Panc1 (cell line): Measurements from ENCODE around the gene EHD1. TPM values are rescaled to one million over a fixed set of nuclear protein-coding genes. Genes with fewer than 3 reads are reported as not detected.

Source experiments
- ATAC-seq: fragments of 200-7000 bp; cut with Tn5 transposase; 2 replicates; pipeline ENCODE4 v1.9.1; 2020; ENCODE audit warnings: mild to moderate bottlenecking, moderate library complexity
- BruUV-seq: library from RNA; stranded (reverse); fragments of 400-500 nt; replicated peaks from 2 replicates; lab custom pipeline; 2021; lab: Mats Ljungman, UMichigan
- CTCF ChIA-PET: fragments of 300-600 bp; sonication (Branson Sonifier 250); formaldehyde crosslinking; loops from one replicate; lab custom pipeline; 2022; ENCODE audit warnings: antibody characterized with exemption; lab: Charles Lee
- POLR2A ChIA-PET: fragments of 300-600 bp; sonication (Branson Sonifier 250); formaldehyde crosslinking; loops from one replicate; lab custom pipeline; 2022; ENCODE audit warnings: antibody characterized with exemption; lab: Charles Lee
- DNase-seq: peaks from one replicate; pipeline ENCODE4 v3.0.0-alpha.2; 2010; ENCODE audit warnings: low read depth, low spot score
- H3K27ac ChIP-seq: 2 replicates; pipeline ENCODE4 v1.5.1; 2011; ENCODE audit warnings: mild to moderate bottlenecking, low read length, inconsistent platforms
- H3K27me3 ChIP-seq: fragments of 200-500 bp; sonication (Bioruptor generic); 2 replicates; pipeline ENCODE4 v1.6.0; 2014; ENCODE audit warnings: low read length, inconsistent platforms; ENCODE audit not compliant: control insufficient read depth, insufficient read depth
- H3K36me3 ChIP-seq: fragments of 200-500 bp; sonication (Bioruptor generic); 2 replicates; pipeline ENCODE4 v1.5.1; 2014; ENCODE audit warnings: inconsistent platforms, mild to moderate bottlenecking, low read length, moderate library complexity; ENCODE audit not compliant: control insufficient read depth, insufficient read depth
- H3K4me1 ChIP-seq: 2 replicates; pipeline ENCODE4 v1.5.1; 2011; ENCODE audit warnings: inconsistent platforms, mild to moderate bottlenecking, low read length, moderate library complexity; ENCODE audit not compliant: control insufficient read depth, insufficient read depth
- H3K4me3 ChIP-seq, 2 experiments: 2 replicates each; pipeline ENCODE4 v1.5.1; 2011 to 2012; ENCODE audit warnings: low read depth in 2 of 2, low read length in 2 of 2, mild to moderate bottlenecking in 2 of 2, inconsistent platforms in 1 of 2, moderate library complexity in 1 of 2
- H3K9me3 ChIP-seq: fragments of 200-500 bp; sonication (Bioruptor generic); 2 replicates; pipeline ENCODE4 v1.5.1; 2014; ENCODE audit warnings: low read depth, mild to moderate bottlenecking, inconsistent platforms, low read length, moderate library complexity; ENCODE audit not compliant: control insufficient read depth, insufficient read depth
- POLR2AphosphoS5 ChIP-seq: IDR thresholded peaks from 2 replicates; pipeline ENCODE4 v1.6.1; 2012; ENCODE audit warnings: mild to moderate bottlenecking, low read depth, low read length, moderate library complexity
- SIN3A ChIP-seq: IDR thresholded peaks from 2 replicates; pipeline ENCODE4 v1.6.1; 2012; ENCODE audit warnings: low read depth, mild to moderate bottlenecking, low read length, moderate library complexity, borderline replicate concordance; ENCODE audit not compliant: insufficient read depth
- TCF7L2 ChIP-seq: IDR thresholded peaks from 2 replicates; pipeline ENCODE4 v1.6.1; 2011; ENCODE audit warnings: mild to moderate bottlenecking, low read depth, low read length, inconsistent platforms
- in situ Hi-C: cut with HindIII; loops from 2 replicates; pipeline ENCODE4 v1.10.0; 2016; ENCODE audit warnings: low sequenced_read_pairs, low pct_unique_long_range_greater_than_20kb
- intact Hi-C: fragments of 100-400 bp; cut with micrococcal nuclease; formaldehyde crosslinking; loops from one replicate; pipeline ENCODE4 v1.10.0; 2022; ENCODE audit not compliant: unreplicated experiment
- total RNA-seq: library from RNA; stranded (reverse); gene quantifications from one replicate; pipeline ENCODE4 v1.2.1, GENCODE V29; 2021; ENCODE audit not compliant: unreplicated experiment
- TF ChIP-seq, protein P1 (sequence below): fragments of 450-650 bp; IDR thresholded peaks from 2 replicates; pipeline ENCODE4 v1.5.1; 2017; ENCODE audit warnings: mild to moderate bottlenecking
- TF ChIP-seq, protein P2 (sequence below), 2 experiments: IDR thresholded peaks; 2 replicates each; pipeline ENCODE4 v1.6.1; 2011 to 2012; ENCODE audit warnings: low read depth in 2 of 2, control low read depth in 1 of 2, low read length in 1 of 2, mild to moderate bottlenecking in 1 of 2, moderate library complexity in 1 of 2; ENCODE audit not compliant: insufficient read depth in 1 of 2

Gene EHD1
- total RNA-seq, 1 experiment from 2014 or later, result 186 TPM

DNA sequence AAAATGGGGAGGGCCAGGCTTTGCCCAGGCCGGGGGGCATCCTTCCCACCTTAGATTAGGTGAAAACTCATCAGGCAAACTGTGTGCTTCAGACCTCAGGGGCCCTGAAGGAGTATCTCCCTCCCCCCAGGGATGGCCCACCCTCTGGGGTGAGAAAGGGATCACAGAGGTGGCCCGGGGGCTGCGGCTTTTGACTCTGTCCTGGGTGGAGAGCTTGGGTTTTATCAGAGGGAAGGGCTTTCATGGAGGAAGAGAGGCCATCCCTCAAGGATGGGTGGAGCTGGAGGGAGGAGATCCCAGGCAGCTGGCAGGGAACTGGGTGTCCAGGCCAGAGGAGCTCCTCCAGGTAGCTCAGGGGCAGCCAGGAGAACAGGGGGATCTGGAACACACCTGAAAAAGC lies 43.0 kb upstream of the EHD1 start:
- Histone ChIP-seq H3K4me3 (no peak overlapping the region), H3K27ac (no peak overlapping the region), H3K27me3 (no peaks in the 10 kb centered on the region), H3K9me3 (no peaks in the 10 kb centered on the region), H3K4me1 (peaks cover 16% of the 10 kb centered on the region), H3K36me3 (no peaks in the 10 kb centered on the region; the same call in 1 of the 2 replicates)
- in situ Hi-C loops, result no loop called here
- TF ChIP-seq SIN3A, result no peak
- ATAC-seq, result no peak
- no peak for DNase-seq
- intact Hi-C loops, result no loop called here
- no TSS peak for BruUV-seq
- ChIA-PET POLR2A (no interaction called here), CTCF (no interaction called here)

DNA sequence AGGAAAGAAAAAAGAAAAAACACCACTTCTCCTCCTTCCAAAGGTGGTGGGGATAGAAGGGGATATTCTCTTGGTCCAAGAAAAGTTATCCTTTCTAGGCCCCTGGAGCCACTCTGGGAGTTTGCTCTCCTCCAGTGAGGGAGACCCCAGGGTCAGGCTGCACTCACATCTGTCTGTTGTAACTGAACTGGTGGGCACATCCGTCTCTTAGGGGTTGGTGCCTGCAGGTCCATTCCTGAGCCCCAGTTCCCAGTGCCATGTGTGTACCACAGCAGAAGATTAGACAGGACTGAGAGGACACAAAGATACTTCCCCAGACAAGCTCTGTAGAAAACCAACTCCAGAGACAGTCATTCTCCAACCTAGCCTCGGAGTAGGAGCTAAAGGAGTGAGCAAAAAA lies 41.7 kb upstream of the EHD1 start:
- no TSS peak for BruUV-seq
- H3K9me3 ChIP-seq, result no peaks in the 10 kb centered on the region
- no peak overlapping the region for H3K27ac ChIP-seq
- intact Hi-C loops, result no loop called here
- no peaks in the 10 kb centered on the region for H3K27me3 ChIP-seq
- no peaks in the 10 kb centered on the region; the same call in 1 of the 2 replicates for H3K36me3 ChIP-seq
- ChIA-PET CTCF (no interaction called here), POLR2A (no interaction called here)
- TF ChIP-seq SIN3A (no peak), POLR2AphosphoS5 (no peak), TCF7L2 (no peak)
- TF ChIP-seq, protein P1, sequence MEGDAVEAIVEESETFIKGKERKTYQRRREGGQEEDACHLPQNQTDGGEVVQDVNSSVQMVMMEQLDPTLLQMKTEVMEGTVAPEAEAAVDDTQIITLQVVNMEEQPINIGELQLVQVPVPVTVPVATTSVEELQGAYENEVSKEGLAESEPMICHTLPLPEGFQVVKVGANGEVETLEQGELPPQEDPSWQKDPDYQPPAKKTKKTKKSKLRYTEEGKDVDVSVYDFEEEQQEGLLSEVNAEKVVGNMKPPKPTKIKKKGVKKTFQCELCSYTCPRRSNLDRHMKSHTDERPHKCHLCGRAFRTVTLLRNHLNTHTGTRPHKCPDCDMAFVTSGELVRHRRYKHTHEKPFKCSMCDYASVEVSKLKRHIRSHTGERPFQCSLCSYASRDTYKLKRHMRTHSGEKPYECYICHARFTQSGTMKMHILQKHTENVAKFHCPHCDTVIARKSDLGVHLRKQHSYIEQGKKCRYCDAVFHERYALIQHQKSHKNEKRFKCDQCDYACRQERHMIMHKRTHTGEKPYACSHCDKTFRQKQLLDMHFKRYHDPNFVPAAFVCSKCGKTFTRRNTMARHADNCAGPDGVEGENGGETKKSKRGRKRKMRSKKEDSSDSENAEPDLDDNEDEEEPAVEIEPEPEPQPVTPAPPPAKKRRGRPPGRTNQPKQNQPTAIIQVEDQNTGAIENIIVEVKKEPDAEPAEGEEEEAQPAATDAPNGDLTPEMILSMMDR, result no peak
- TF ChIP-seq, protein P2, sequence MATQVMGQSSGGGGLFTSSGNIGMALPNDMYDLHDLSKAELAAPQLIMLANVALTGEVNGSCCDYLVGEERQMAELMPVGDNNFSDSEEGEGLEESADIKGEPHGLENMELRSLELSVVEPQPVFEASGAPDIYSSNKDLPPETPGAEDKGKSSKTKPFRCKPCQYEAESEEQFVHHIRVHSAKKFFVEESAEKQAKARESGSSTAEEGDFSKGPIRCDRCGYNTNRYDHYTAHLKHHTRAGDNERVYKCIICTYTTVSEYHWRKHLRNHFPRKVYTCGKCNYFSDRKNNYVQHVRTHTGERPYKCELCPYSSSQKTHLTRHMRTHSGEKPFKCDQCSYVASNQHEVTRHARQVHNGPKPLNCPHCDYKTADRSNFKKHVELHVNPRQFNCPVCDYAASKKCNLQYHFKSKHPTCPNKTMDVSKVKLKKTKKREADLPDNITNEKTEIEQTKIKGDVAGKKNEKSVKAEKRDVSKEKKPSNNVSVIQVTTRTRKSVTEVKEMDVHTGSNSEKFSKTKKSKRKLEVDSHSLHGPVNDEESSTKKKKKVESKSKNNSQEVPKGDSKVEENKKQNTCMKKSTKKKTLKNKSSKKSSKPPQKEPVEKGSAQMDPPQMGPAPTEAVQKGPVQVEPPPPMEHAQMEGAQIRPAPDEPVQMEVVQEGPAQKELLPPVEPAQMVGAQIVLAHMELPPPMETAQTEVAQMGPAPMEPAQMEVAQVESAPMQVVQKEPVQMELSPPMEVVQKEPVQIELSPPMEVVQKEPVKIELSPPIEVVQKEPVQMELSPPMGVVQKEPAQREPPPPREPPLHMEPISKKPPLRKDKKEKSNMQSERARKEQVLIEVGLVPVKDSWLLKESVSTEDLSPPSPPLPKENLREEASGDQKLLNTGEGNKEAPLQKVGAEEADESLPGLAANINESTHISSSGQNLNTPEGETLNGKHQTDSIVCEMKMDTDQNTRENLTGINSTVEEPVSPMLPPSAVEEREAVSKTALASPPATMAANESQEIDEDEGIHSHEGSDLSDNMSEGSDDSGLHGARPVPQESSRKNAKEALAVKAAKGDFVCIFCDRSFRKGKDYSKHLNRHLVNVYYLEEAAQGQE (IDR thresholded peaks at IDR 0.05; ENCODE audit: insufficient read depth in 1 of 2, low read depth in 2 of 2, low read length in 1 of 2), result no peak
- ATAC-seq, result no peak
- peaks cover 24% of the 10 kb centered on the region for H3K4me1 ChIP-seq
- DNase-seq, result no peak
- in situ Hi-C loops, result no loop called here
- H3K4me3 ChIP-seq, result no peak overlapping the region

DNA sequence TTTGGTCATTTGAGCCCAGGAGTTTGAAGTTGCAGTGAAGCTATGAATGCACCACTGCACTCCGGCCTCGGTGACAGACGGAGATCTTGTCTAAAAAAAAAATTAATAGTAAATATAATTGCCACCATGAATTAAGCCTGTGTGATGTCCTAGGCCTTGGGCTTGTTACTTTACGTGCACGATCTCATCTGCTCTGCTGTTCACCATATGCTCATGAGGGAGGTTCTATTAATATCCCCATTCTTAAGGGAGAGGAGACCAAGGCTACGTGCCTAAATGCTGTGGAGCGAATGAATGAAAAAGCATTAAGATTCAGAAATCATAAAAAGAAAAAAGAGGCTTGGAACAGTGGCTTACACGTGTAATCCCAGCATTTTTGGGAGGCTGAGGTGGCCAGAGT lies 41.2 kb upstream of the EHD1 start:
- TF ChIP-seq, protein P1, result no peak
- TF ChIP-seq SIN3A (no peak), TCF7L2 (no peak), POLR2AphosphoS5 (no peak)
- TF ChIP-seq, protein P2 (IDR thresholded peaks at IDR 0.05; ENCODE audit: insufficient read depth in 1 of 2, low read depth in 2 of 2, low read length in 1 of 2), result no peak
- ChIA-PET CTCF (interaction anchor here (0.6 kb wide), 1 partner anchor 122 kb away, joined by 3 read pairs; the partner anchor contains the start of gene SAC3D1), POLR2A (no interaction called here)
- no peak overlapping the region for H3K27ac ChIP-seq
- BruUV-seq, result no TSS peak
- no peaks in the 10 kb centered on the region; the same call in 1 of the 2 replicates for H3K36me3 ChIP-seq
- intact Hi-C loops, result no loop called here
- no peaks in the 10 kb centered on the region for H3K27me3 ChIP-seq
- DNase-seq, result no peak
- H3K4me3 ChIP-seq, result no peak overlapping the region
- no peak for ATAC-seq
- H3K4me1 ChIP-seq, result peaks cover 23% of the 10 kb centered on the region
- in situ Hi-C loops, result no loop called here
- no peaks in the 10 kb centered on the region for H3K9me3 ChIP-seq
